HL-60/S4 (cell line): Measurements from ENCODE around the gene FOXN3.

ENCODE experiments used
- in situ Hi-C: fragments of 300-500 bp; cut with MboI; formaldehyde crosslinking; loops from 2 replicates; pipeline ENCODE4 v1.14.3; 2022; ENCODE audit warnings: low sequenced_read_pairs

The FOXN3 gene

DNA sequence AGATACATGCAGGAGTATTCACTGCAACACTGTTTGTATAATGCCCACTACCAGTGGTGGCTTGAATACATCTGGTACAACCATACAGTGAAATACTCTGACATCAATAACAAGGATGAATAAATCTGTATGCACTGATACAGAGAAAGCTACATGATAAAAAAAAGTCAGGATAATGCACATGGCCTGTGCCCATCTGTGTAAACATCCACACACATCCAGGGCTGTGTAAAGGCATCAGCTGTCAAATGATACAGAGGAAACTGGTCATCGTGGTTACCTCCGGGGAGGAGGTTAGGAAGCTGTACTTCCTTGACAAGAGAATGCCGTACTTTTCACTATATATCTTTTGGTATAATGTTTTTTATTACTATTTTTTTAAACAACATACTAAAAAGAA, 176.6 kb downstream of the FOXN3 start:
- in situ Hi-C loops = no loop called here

DNA sequence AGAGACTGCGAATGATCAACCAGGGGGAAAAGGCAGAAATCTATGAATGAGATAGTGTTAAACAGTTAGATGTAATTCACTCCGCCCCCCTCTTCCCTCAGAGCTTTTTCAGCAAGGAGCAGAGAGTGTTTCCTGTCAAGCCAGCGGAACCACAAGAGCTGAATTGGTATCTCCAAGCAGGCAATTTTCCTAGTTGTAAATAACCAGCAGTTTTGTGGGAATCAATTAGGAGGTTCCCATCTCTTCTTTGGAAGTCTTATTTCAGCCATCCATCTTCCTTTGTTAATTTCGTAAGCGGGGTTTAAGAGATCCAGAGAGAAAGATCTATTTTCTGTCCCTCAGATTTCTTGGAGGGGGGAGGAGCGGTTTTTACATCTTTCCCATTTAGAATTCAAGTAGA, 178.0 kb downstream of the FOXN3 start:
- in situ Hi-C loops = no loop called here

DNA sequence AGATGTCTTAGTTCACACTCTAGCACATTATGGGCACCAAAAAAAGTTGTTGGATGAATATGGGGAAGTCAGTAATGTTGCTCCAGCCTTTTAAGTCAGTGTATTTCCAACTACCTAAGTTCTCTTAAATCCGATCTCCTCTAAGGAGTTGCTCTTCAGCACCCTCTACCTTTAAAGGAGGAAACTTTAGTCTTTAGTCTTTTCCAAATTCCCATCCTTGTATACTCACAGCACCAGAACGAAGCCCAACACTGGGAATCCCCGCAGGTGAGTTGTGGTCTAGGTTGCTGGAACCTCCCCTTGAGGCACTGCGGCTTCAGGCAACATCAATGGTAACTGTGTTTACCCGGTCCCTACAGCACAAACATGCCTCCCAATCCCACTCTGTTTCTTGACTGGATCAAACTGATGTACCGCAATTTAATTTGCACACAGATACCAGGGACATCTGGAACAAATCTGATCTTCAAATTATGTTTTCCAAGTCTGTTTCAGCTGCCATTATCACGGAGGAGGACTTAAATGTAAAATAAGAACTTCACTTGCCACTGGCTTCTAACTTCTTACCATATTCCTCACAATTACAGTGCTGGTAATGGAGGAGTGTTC, 179.0 kb downstream of the FOXN3 start:
- in situ Hi-C loops = no loop called here

DNA sequence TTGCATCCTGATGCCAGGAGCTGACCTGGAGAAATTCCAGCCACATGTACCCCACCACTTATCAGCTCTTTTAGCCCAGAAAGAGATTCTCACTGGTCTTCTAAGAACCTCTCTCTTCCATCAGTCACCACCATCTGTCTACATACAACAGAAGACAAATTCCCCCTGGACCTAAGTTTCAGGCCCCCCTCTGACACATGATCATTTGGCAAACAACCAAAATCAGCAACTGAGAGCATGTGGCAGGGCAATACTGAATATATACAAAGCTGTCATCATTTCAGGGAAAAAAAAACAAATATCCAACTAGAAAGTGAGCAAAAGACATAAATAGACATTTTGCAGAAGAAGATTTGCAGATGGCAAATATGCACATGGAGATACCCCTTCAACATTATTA, 180.2 kb downstream of the FOXN3 start:
- in situ Hi-C loops = no loop called here

DNA sequence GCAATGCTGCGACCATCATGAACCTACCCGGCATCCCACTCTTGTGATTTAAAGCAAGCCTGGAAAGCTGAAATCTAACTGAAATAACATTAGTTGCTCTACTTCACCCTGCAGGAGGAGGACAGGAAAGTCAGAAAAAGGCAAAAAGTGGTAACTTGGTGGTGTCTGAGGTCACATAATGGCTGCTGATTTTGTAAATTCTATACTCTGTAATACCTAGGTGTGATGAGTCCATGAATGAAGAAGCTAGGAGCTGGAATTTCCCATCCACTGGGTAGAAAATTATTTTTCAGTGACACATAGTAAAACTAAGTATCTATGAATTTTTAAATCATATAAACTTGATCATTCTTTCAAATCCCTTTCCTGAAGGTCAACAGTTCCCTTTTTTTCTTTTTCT, 183.8 kb downstream of the FOXN3 start:
- in situ Hi-C loops = no loop called here

DNA sequence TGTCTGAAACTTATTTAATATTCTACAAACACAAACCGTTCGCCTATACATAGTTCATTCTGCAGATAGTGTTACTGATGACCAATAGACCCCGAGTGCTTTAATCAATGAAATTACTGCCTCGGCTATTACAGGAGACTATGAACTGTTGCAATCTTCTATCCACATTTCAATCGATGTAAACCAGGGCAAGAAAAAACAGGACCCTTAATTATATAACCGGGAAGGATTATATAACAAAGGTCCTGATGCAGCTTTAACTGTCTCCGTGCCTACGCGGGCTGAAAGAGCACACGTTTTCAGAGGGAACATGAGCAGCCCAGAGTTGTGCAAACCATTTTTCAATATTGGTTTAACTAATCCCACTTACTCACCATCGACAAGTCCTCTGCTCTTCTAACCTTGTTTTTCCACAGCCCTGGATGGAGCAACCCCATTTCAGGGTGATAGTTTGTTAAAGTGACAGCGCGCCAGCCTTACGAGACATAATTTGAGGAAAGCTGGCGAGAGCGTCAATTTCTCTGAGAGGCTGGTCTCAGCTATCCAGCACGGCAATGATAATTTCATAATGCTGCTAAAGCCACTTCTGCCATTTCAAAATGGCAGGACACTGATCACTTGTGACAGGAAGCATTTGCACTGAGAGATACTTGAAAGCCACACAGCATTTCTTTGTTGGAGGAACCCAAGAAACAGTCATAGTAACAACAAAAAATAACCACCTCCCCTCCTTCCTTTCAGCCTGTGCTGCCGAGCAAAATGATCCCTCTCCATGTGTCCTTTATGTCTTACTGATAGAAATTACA, 184.6 kb downstream of the FOXN3 start:
- in situ Hi-C loops = no loop called here

DNA sequence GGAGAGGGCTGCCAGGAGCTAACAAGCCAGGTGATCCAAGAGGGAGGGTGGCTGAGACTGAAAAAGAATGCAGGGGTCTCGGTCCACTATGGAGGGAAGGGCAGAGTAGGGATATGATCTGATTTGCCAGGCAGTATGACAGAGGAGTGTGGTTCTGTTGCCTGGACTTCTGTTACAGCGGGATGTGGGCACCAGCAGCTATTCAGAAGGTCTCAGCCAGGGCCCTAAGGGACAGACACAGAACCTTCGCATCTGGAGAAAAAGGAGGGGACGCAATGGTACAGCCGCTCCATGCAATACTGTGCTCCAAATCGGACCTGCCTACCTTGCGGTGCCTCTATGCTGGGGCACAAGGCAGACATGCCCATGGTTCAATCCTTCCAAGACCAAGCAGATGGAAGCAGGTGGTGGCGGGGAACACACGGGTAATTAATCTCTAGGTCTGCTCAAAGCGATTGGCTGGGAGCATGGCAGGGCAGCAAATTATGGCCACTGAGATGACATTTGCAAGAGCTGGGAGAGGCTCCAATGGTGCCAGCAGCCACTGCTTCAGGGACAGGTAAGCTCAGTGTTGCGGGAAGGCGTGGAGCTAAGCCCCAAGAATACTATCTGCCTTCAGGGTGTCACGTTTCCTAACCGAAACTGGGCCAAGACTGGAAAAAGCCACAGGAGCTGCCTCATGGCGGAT, 185.5 kb downstream of the FOXN3 start:
- in situ Hi-C loops = no loop called here

DNA sequence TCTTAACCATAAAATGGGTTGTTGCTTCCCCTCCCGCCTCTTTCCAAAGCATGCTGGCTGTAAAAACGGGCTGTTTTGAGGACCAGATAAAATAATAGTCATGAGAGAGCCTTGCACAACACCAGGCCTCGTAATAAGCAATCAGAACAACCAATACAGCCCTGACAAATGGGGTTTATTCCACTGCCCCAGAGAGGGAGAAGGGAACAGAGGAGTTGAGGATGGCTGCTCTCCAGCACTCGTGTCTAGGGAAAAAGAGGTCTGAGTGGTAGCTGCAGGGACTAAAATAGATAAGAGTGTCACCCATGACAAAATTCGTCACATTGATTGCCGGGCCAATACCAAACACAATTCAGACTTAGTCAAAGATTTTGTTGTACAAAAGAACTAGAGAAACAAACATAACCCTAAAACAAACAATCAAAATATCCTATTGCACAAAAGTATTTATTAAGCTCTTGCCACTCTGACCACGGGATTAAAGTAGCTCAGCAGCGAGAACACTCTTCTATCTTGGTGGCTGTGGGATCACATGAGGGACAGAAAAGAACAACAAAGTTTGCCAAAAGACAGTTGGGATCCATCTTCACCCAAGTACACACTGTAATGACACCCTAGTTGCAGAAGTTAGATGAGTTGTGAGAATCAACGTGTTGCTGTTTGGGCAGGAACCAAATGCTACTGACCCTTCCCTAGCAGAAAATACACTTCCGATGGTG, 188.0 kb downstream of the FOXN3 start:
- in situ Hi-C loops = no loop called here

DNA sequence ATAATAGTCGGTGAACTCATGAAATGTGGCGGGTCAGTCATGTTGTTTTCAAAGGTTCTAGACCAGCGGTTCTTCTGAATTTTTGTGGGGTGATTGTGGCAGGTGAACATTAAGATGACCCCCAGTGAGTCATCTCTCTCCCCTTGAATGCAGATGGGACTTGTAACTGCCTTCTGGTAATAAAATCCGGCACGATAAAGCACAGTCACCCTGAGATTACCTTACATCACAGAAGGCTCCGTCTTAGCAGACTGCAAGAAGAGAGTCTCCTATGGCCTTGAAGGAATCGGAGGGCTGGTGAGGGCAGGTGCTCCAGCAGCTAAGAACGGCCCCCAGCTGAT, 189.6 kb downstream of the FOXN3 start:
- in situ Hi-C loops = no loop called here

DNA sequence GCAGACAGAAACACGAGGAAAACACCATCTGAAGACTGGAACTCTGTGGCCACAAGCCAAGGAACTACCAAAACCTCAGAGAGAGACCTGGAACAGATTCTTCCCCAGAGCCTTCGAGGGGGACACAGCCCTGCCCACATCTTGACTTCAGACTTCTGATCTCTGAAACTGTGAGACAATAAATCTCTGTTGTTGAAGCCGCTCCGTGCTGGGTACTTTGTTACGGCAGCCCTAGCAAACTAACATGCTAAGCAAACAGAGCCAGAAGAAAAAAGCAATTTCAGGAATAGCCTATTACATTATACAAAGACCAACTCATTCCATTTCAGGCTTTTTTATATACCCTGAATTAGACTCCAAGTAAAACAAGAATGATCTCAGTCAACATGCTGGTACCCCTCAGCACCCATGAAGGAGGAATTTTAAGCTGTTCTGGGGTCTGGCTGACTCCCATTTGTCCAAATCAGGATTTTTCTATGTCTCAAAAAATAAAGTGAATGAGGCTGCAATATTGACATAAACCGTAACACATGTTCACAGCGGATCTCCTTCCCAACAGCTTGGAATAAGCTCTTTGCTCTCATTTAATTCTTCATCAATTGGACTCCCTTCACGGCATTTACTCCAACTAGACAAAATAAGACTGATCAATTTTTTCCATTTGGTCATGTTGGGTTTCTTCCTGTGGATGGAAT, 190.1 kb downstream of the FOXN3 start:
- in situ Hi-C loops = no loop called here

DNA sequence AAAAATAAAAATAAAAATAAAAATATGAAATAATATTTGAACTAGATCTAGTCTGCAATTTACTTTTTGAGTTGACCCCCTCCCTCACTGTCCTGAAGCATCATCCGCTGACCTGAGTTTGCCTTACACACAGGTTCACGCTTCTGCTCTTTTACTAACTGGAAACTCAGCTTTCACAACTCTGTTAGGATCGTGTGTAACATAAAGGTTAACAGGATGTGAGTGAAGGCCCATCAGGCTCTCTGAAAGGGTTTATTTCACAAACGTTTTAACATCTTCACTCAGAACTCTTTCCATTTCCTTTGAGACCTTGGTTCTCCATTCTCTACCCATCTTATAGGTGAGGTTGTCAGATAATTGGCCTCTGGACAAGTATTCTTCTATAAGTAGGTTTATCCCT, 191.4 kb downstream of the FOXN3 start:
- in situ Hi-C loops = no loop called here

DNA sequence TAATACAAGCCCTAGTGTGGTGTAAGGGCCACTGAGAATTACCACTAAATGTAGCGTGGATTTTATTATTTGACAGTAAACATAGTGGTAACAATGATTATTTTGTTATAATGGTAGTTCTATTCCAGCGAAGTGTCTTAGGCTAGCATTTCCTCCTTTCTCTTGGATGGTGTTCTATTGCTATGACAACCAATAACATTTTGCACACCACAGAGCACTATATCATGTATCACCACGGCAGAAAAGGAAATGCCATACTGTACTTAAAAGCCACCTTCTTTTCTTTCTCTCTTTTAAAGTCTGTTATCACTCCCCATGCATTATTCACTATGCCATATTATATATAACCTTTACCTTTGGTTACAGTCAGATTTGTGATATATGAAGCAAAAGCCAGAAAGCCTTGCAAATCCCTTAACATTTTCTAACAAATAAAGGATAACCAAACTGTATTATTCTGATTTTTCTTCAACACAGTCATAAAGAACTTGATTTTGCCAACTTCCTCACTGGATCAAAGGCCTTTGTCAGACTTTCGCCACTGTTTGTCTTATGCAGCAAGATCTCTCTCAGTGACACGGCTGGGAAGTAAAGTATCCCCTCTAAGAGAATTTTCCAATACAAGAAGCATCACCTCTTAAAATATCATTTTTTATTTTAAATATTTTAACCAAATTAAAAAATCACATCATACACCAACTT, 195.8 kb downstream of the FOXN3 start:
- in situ Hi-C loops = no loop called here

DNA sequence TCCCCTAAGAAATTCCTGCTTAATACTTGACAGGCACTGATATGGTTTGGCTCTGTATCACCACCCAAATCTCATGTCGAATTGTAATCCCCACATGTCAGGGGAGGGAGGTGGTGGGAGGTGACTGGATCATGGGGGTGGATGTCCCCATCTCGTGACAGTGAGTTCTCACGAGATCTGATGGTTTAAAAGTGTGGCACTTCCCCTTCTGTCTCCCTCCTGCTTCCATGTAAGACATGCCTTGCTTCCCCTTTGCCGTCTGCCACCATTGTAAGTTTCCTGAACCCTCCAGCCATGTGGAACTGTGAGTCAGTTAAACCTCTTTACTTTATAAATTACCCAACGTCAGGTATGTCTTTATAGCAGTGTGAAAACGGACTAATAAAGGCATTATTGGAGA, 198.0 kb downstream of the FOXN3 start:
- in situ Hi-C loops = no loop called here

DNA sequence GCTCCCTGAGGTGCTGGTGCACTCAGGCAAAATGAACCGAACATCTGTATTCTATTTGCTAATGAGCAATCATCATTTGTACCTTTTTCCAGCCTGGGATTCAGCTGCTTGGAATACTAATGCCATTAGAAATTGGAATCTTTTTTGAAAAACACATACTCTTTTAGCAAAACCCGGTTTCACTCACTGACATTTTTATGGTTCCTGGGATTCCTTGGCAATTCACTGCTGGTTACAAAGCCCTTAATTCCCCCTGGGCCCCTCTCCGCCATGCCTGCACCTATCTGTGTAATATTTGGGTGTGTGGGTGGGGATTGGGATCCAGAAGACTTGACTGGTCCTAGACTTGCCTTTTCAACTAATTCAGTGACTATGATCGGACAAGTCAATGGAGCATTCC, 199.1 kb downstream of the FOXN3 start:
- in situ Hi-C loops = no loop called here

DNA sequence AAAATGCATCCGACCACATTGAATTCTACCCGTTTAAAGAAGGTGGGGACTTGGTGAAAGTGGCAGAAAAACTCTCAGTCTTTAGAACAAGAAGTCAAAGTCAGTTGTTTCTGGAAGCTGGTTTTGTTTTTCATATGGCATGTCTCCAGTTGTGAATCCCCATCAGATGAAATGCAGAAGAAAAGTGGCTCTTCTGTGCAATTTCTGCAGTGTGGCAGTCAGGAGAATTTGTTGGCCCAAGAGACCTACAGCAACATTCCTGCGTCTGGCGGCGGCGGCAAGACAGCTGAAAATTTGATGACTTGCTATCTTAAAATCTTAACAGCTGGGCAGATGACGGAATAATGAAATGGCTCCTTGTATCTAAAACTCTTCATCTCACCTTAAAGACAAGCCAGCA, 201.5 kb downstream of the FOXN3 start:
- in situ Hi-C loops = no loop called here

DNA sequence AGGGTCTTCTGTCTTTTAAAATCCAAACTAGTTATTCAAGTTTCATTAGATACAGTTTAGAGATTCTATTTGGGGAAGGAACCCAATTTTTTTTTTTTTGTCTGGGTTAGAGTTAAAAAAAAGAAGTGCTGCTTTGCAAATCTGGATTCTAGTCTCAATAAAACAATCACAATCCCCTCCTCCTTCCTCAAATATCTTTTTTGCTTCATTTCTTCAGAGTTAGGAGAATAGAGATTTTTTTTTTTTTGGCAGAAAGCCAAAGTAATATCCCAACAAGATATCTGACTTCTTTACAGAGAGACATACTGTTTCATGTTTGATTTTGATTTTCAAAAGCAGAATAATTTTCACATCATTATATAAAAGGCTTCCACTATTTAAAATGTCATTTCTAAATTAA, 201.9 kb downstream of the FOXN3 start:
- in situ Hi-C loops = no loop called here

DNA sequence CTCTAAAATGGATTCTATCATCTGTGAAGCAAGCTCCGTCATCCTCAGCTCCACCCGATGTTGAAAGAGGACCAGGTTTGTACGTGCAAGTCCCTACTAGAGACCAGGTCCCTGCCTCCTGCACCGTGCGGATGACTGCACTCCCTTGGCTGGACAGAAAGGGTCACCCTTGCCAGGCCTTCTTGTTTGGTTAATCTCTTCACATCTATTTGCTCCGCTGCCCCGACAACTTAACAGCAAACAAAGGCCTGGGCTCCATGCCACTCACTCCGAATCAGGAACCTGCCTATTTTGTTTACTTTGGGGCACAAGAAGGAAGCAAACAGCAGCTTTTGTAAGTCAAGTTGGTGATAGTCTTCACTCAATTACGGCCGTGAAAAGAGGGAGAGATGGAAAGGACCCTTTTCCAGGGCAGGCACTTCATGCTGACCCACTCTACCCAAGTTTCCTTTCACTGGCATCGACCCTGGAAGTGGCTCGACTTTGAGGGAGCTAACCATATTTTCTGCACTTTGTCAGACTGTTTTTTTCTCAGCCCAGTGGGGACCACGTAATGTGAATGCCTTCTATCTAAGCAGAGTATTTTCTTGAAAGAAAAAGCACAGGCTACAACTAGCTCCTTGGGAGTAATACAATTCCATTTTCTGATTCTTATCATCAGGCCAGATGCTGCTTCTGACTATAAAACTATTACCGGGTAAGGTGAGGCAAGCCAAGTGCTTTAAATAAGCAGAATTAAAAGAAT, 202.6 kb downstream of the FOXN3 start:
- in situ Hi-C loops = no loop called here

DNA sequence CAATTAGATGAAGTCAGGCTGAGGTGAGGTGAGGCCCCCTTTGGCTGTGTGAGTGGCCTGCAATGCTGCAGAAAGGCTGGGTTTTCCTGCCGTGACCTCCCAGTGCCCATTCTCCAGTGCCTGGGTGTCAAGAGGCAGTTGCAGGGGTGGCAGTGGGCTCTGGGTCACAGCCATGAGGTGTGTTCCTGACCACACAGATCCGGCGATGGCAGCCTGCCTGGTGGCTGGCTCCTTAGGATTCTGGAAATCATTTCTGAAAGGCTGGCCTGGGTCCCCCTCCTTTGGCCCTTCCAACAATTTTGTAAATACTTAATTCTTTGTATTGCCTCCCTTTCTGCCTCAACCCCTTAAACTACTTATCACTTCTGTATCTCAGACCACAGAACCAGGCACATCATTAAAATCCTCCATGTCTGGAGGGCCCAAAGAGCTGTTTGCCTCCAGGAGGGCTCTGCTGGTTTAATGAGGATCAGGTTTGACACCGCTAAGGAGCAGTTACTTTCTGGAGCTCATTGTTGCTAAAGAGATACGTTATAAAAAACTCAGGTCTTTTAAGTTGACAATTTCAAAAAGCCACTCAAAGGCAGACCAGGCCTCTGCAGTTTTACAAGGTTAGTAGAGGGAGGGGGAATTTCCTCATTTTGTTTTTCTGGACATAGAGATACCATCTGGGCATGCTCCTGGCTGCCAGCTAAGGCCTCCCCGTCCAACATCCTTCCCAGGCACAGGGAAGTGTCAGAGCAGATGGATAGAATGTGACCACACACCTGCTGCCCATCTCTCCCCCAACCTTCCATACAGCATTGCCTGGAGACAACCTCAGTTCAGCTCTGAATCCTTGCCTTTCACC, 204.4 kb downstream of the FOXN3 start:
- in situ Hi-C loops = no loop called here

DNA sequence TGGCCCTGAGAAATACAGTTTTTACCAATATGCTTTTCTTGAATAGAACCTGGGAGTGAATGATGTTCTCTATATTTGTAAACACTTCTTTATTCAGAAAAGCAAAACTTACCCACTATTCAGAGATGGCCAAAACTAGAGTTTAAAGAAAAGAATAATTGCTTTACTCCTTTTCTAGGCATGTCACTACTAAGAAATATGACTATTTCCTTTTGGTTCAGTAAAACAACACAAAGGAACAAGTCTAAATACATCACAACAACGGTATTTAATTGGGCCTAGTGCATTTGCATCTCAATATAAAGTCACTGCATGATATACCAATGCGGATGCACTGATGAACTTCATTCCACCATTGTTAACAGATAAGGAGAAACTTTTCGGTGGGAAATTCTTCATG, 207.5 kb downstream of the FOXN3 start:
- in situ Hi-C loops = no loop called here
